Nephron (organoid): Measurements from ENCODE around the gene MRPL4.

Experiments used
- H3K27ac Mint-ChIP-seq, 3 experiments: 2 replicates each; pipeline ENCODE4 v1.8.0; 2020; ENCODE audit warnings: mixed read lengths in 3 of 3, mild to moderate bottlenecking in 2 of 3, moderate library complexity in 1 of 3
- H3K27me3 Mint-ChIP-seq: 2 replicates; pipeline ENCODE4 v1.8.0; 2021; ENCODE audit warnings: low read depth, mild to moderate bottlenecking, moderate library complexity, mixed read lengths
- H3K36me3 Mint-ChIP-seq: 2 replicates; pipeline ENCODE4 v1.8.0; 2020; ENCODE audit warnings: low read depth, mixed read lengths
- H3K4me1 Mint-ChIP-seq: 2 replicates; pipeline ENCODE4 v1.8.0; 2020; ENCODE audit warnings: mixed read lengths
- H3K4me3 Mint-ChIP-seq, 3 experiments: 2 replicates each; pipeline ENCODE4 v1.8.0; 2020; ENCODE audit warnings: mild to moderate bottlenecking in 3 of 3, mixed read lengths in 3 of 3, moderate library complexity in 2 of 3
- H3K9me3 Mint-ChIP-seq: 2 replicates; pipeline ENCODE4 v1.8.0; 2020; ENCODE audit warnings: mixed read lengths
- TF ChIP-seq, protein P1 (sequence below), 3 experiments: fragments of 200-600 bp; sonication (generic); IDR thresholded peaks; one replicate each; pipeline ENCODE4 v1.5.0; 2021; ENCODE audit warnings: antibody characterized with exemption in 3 of 3; ENCODE audit not compliant: unreplicated experiment in 3 of 3

The MRPL4 gene

GRCh38 chr19:10259162-10259905, 7.3 kb downstream of the MRPL4 start:
- no peak overlapping the region for H3K4me3 Mint-ChIP-seq
- H3K36me3 Mint-ChIP-seq: peaks cover 29% of the 10 kb centered on the region
- no peak overlapping the region for H3K27ac Mint-ChIP-seq

GRCh38 chr19:10260141-10260584, 8.1 kb downstream of the MRPL4 start:
- H3K27me3 Mint-ChIP-seq: no peaks in the 10 kb centered on the region
- no peaks in the 10 kb centered on the region for H3K4me1 Mint-ChIP-seq
- H3K27ac Mint-ChIP-seq: no peak overlapping the region
- H3K9me3 Mint-ChIP-seq: no peaks in the 10 kb centered on the region
- H3K4me3 Mint-ChIP-seq: no peak overlapping the region
- TF ChIP-seq, protein P1, sequence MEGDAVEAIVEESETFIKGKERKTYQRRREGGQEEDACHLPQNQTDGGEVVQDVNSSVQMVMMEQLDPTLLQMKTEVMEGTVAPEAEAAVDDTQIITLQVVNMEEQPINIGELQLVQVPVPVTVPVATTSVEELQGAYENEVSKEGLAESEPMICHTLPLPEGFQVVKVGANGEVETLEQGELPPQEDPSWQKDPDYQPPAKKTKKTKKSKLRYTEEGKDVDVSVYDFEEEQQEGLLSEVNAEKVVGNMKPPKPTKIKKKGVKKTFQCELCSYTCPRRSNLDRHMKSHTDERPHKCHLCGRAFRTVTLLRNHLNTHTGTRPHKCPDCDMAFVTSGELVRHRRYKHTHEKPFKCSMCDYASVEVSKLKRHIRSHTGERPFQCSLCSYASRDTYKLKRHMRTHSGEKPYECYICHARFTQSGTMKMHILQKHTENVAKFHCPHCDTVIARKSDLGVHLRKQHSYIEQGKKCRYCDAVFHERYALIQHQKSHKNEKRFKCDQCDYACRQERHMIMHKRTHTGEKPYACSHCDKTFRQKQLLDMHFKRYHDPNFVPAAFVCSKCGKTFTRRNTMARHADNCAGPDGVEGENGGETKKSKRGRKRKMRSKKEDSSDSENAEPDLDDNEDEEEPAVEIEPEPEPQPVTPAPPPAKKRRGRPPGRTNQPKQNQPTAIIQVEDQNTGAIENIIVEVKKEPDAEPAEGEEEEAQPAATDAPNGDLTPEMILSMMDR (IDR thresholded peaks at IDR 0.05; ENCODE audit: unreplicated experiment in 3 of 3): no peak
- peaks cover 23% of the 10 kb centered on the region for H3K36me3 Mint-ChIP-seq

More at GRCh38 chr19:10259162-10259905, 7.3 kb downstream of the MRPL4 start:
- Mint-ChIP-seq H3K27me3 (no peaks in the 10 kb centered on the region), H3K4me1 (no peaks in the 10 kb centered on the region), H3K9me3 (no peaks in the 10 kb centered on the region)
- TF ChIP-seq, protein P1 (IDR thresholded peaks at IDR 0.05; ENCODE audit: unreplicated experiment in 3 of 3): peak; percentile 65 to 70 (median 67)

DNA sequence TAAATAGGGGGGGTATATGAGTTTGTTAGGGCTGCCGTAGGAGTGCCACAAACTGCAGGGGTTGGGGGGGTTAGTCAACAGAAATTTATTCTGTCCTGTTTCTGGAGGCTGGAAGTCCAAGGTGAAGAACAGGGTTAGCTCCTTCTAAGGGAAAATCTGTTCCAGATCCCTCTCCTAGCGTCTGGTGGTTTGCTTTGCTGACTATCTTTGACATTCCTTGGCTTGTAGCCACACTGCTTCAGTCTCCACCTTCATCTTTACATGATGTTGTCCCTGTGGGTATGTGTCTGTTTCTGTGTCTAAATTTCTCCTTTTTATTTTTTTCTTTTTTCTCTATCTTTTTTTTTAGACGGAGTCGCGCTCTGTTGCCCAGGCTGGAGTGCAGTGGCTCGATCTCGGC, 10.8 kb downstream of the MRPL4 start:
- no peaks in the 10 kb centered on the region for H3K9me3 Mint-ChIP-seq
- peaks cover 2% of the 10 kb centered on the region for H3K27me3 Mint-ChIP-seq
- H3K4me3 Mint-ChIP-seq: no peak overlapping the region
- TF ChIP-seq, protein P1 (IDR thresholded peaks at IDR 0.05; ENCODE audit: unreplicated experiment in 3 of 3): no peak
- H3K27ac Mint-ChIP-seq: no peak overlapping the region
- peaks cover 6% of the 10 kb centered on the region for H3K36me3 Mint-ChIP-seq
- H3K4me1 Mint-ChIP-seq: no peaks in the 10 kb centered on the region

- no peaks in the 10 kb centered on the region for H3K9me3 Mint-ChIP-seq
- H3K36me3 Mint-ChIP-seq: no peaks in the 10 kb centered on the region
- TF ChIP-seq, protein P1 (IDR thresholded peaks at IDR 0.05; ENCODE audit: unreplicated experiment in 3 of 3): no peak
- no peaks in the 10 kb centered on the region for H3K4me1 Mint-ChIP-seq
- H3K4me3 Mint-ChIP-seq: no peak overlapping the region
- no peak overlapping the region for H3K27ac Mint-ChIP-seq
- H3K27me3 Mint-ChIP-seq: peaks cover 42% of the 10 kb centered on the region
Observed at GRCh38 chr19:10266706-10267105, 14.7 kb downstream of the MRPL4 start.

DNA sequence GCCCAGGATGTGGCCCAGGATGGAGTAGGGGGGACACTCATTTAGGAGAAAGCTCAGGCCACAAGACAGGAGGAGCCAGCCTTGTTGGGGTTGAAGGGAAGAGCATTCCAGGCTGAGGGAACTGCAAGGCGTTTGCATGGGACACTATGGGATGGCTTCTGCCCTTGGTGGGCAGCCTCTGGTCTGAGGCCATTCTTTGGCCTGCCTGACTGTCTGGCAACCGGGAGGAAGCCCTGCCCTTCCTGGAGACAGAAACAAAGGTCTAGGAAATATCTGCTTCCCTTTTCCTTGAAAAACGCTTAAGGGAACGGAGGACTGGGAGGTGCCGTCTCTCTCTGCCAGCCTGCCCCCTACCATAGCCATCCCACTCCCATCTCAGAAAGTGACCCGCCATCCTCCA, 16.1 kb downstream of the MRPL4 start:
- no peaks in the 10 kb centered on the region for H3K4me1 Mint-ChIP-seq
- H3K36me3 Mint-ChIP-seq: no peaks in the 10 kb centered on the region
- H3K27me3 Mint-ChIP-seq: peaks cover 55% of the 10 kb centered on the region
- H3K27ac Mint-ChIP-seq: peak overlapping the region in 1 of 3 experiments; percentile 49
- H3K9me3 Mint-ChIP-seq: no peaks in the 10 kb centered on the region
- no peak overlapping the region for H3K4me3 Mint-ChIP-seq
- TF ChIP-seq, protein P1 (IDR thresholded peaks at IDR 0.05; ENCODE audit: unreplicated experiment in 3 of 3): no peak
